ENCODE measurements around the gene DMD. TPM values are rescaled to one million over a fixed set of nuclear protein-coding genes. Genes with fewer than 3 reads are reported as not detected.

DMD gene
- total RNA-seq (100 to 1,000 TPM; 126 to 228 (median 191) TPM), polyA plus RNA-seq (10 to 100 TPM; 28.5 to 41.9 TPM)
- long read RNA-seq, donor 1, full-length matches to known transcripts, result 3 of 43 reads
- long read RNA-seq, donor 1, partial matches to known transcripts, result 31 of 43 reads
- long read RNA-seq, donor 1, other reads (novel, unspliced or antisense), result 9 of 43 reads
- long read RNA-seq, donor 2, full-length matches to known transcripts, result 5 of 67 reads
- long read RNA-seq, donor 2, partial matches to known transcripts, result 36 of 67 reads
- long read RNA-seq, donor 2, other reads (novel, unspliced or antisense), result 26 of 67 reads
- long read RNA-seq, donor 3, full-length matches to known transcripts, result 3 of 261 reads
- long read RNA-seq, donor 3, partial matches to known transcripts, result 182 of 261 reads
- long read RNA-seq, donor 3, other reads (novel, unspliced or antisense), result 76 of 261 reads

DNA sequence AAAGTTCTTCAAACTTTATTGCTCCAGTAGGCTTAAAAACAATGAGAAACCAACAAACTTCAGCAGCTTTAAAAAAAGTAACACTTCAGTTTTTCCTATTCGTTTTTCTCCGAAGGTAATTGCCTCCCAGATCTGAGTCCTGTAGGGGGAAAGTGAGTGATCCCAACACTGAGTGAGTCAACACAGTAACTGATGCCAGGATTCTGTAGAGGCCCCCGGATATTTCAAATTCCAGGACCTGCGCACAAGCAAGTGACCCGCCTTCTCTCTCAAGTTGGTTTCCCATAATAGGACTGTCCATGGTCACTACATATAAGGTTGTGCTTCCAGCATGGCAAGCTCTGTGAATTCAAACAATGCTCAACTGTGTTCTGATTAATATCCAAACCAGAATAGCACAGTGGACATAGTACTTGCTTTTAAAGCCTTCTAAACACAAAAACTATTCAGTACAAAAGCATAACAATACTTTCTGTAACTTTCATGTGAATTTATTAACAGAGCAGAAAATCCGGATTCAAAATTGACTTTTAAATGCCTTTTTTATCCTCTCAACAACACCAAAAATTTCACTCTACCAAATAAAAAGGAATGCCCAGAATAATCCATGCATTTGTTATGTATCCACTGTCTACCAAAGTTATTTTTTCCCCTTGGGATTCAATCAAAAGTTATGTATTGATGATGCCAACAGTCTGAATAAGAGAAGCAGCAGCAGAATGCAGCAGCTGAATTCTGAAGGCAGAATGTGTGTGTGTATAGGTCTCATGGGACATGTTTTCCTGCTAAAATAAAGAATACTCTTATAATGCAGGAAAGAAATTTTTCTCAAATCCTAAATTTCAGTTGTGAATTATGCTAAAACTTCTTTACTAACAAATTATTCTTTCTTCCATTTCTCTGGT lies at the start of gene DMD:
DMD (minus strand) TSS at position 194 of the 905 bp plus-strand sequence. CDS start 237 bp downstream, outside the sequence.
- no peak for TF ChIP-seq CTCF (IDR thresholded peaks at IDR 0.05)
- H3K27ac ChIP-seq, result peak within 1 kb of the TSS; percentile 21 to 88 (median 72)

GRCh38 chrX:33252306-33252825 lies 41.0 kb upstream of the DMD start:
- 79 to 95% methylated on average over 1 of the region's 1 CpG for WGBS, 2 donors
- TF ChIP-seq CTCF (IDR thresholded peaks at IDR 0.05), result no peak
- no peaks in the 10 kb centered on the region for H3K27me3 ChIP-seq

More for the DNA sequence above, at the start of gene DMD:
- intact Hi-C loops (cut with DNase I), result no loop called here
- Histone ChIP-seq H3K4me1 (peaks cover 0 to 3% (median 0%) of the 10 kb centered on the region in 9 donors), H3K27me3 (no peaks in the 10 kb centered on the region), H3K9me3 (peaks cover 0 to 5% (median 0%) of the 10 kb centered on the region in 11 donors), H3K4me3 (peak within 1 kb of the TSS; percentile 10 to 59 (median 46)), H3K36me3 (no peaks in the 10 kb centered on the region)
- DNase-seq, result peak; percentile 14 to 71
- ATAC-seq, result peak; percentile 91 to 98 (median 96)
- 10 to 15% methylated on average over 6 of the region's 6 CpGs for WGBS, 2 donors

DNA sequence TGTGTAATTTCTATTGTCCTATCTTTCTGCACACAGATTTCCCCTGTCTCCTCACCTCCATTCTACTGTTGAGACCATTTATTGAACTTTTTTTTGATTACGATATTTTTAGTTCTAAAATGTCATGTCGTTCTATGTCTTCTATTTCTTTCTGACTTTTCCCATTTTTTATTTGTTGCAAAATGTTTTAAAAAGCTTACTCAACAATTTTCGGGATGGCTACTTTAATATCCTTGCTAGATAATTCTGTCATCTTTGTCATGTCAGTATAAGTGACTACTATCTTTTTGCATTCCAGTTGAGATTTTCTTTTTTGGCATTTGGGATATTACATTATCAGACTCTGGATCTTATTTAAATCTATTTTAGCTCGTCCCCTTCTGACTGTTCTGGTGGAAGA lies 7.5 kb upstream of the DMD start:
- H3K9me3 ChIP-seq, result peaks cover 0 to 5% (median 0%) of the 10 kb centered on the region in 11 donors
- H3K4me3 ChIP-seq, result no peak overlapping the region
- DNase-seq (no peak), ATAC-seq (no peak)
- intact Hi-C loops (cut with DNase I), result no loop called here
- H3K36me3 ChIP-seq, result no peaks in the 10 kb centered on the region
- no peak for TF ChIP-seq CTCF (IDR thresholded peaks at IDR 0.05)
- no peak overlapping the region for H3K27ac ChIP-seq
- H3K4me1 ChIP-seq, result no peaks in the 10 kb centered on the region
- H3K27me3 ChIP-seq, result peaks cover 0 to 4% (median 0%) of the 10 kb centered on the region in 7 donors
- 77 to 87% methylated on average over 4 of the region's 4 CpGs for WGBS, 2 donors

More at GRCh38 chrX:33252306-33252825, 41.0 kb upstream of the DMD start:
- H3K36me3 ChIP-seq, result no peaks in the 10 kb centered on the region
- no peaks in the 10 kb centered on the region for H3K4me1 ChIP-seq
- intact Hi-C loops (cut with DNase I), result no loop called here
- DNase-seq (no peak), ATAC-seq (no peak)
- no peak overlapping the region for H3K27ac ChIP-seq
- H3K9me3 ChIP-seq, result no peaks in the 10 kb centered on the region
- H3K4me3 ChIP-seq, result no peak overlapping the region

- 7 to 14% methylated on average over 2 of the region's 2 CpGs for WGBS, 2 donors
- Histone ChIP-seq H3K27ac (peak overlapping the region in 9 of 10 donors; percentile 48 to 88 (median 77)), H3K36me3 (no peaks in the 10 kb centered on the region), H3K27me3 (no peaks in the 10 kb centered on the region), H3K9me3 (peaks cover 0 to 5% (median 0%) of the 10 kb centered on the region in 11 donors), H3K4me1 (peaks cover 0 to 3% (median 0%) of the 10 kb centered on the region in 9 donors), H3K4me3 (peak overlapping the region; percentile 10 to 59 (median 46))
- DNase-seq (no peak), ATAC-seq (peak in 2 of 8 donors; percentile 59 to 70)
- TF ChIP-seq CTCF (IDR thresholded peaks at IDR 0.05), result no peak
- intact Hi-C loops (cut with DNase I), result no loop called here
Observed at GRCh38 chrX:33210156-33210555, 1.2 kb downstream of the DMD start.
